ENCODE data around the gene R3HDM4. TPM values are rescaled to one million over a fixed set of nuclear protein-coding genes. Genes with fewer than 3 reads are reported as not detected.

R3HDM4 gene
- total and polyA plus RNA-seq, 4 donors = 14.1 to 72.4 (median 20.2) TPM

GRCh38 chr19:944171-944567, 31.1 kb upstream of the R3HDM4 start:
- H3K4me3 ChIP-seq (ENCODE audit: low read depth in 1 of 3, low read length in 3 of 3) = no peak overlapping the region
- no peak overlapping the region for H3K9ac ChIP-seq (ENCODE audit: low read depth in 1 of 2, low read length in 2 of 2)
- DNase-seq (ENCODE audit: low spot score) = peak; percentile 93
- peaks cover 0 to 2% (median 0%) of the 10 kb centered on the region in 4 donors for H3K36me3 ChIP-seq (ENCODE audit: control insufficient read depth in 4 of 4, insufficient read depth in 3 of 4, low read depth in 1 of 4, low read length in 3 of 4)
- H3K4me1 ChIP-seq (ENCODE audit: control insufficient read depth in 4 of 4, insufficient read depth in 4 of 4, low read length in 3 of 4) = peaks cover 18 to 27% (median 22%) of the 10 kb centered on the region in 4 donors
- no peak for TF ChIP-seq FOXA1 (IDR thresholded peaks at IDR 0.05)
- TF ChIP-seq YY1 (IDR thresholded peaks at IDR 0.05) = no peak
- no peak for TF ChIP-seq SP1 (IDR thresholded peaks at IDR 0.05)
- TF ChIP-seq FOXA2 (IDR thresholded peaks at IDR 0.05) = no peak
- TF ChIP-seq HNF4A (conservative IDR thresholded peaks at IDR 0.05) = no peak
- TF ChIP-seq, protein P1, sequence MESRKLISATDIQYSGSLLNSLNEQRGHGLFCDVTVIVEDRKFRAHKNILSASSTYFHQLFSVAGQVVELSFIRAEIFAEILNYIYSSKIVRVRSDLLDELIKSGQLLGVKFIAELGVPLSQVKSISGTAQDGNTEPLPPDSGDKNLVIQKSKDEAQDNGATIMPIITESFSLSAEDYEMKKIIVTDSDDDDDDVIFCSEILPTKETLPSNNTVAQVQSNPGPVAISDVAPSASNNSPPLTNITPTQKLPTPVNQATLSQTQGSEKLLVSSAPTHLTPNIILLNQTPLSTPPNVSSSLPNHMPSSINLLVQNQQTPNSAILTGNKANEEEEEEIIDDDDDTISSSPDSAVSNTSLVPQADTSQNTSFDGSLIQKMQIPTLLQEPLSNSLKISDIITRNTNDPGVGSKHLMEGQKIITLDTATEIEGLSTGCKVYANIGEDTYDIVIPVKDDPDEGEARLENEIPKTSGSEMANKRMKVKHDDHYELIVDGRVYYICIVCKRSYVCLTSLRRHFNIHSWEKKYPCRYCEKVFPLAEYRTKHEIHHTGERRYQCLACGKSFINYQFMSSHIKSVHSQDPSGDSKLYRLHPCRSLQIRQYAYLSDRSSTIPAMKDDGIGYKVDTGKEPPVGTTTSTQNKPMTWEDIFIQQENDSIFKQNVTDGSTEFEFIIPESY (IDR thresholded peaks at IDR 0.05) = no peak
- TF ChIP-seq, protein P2, sequence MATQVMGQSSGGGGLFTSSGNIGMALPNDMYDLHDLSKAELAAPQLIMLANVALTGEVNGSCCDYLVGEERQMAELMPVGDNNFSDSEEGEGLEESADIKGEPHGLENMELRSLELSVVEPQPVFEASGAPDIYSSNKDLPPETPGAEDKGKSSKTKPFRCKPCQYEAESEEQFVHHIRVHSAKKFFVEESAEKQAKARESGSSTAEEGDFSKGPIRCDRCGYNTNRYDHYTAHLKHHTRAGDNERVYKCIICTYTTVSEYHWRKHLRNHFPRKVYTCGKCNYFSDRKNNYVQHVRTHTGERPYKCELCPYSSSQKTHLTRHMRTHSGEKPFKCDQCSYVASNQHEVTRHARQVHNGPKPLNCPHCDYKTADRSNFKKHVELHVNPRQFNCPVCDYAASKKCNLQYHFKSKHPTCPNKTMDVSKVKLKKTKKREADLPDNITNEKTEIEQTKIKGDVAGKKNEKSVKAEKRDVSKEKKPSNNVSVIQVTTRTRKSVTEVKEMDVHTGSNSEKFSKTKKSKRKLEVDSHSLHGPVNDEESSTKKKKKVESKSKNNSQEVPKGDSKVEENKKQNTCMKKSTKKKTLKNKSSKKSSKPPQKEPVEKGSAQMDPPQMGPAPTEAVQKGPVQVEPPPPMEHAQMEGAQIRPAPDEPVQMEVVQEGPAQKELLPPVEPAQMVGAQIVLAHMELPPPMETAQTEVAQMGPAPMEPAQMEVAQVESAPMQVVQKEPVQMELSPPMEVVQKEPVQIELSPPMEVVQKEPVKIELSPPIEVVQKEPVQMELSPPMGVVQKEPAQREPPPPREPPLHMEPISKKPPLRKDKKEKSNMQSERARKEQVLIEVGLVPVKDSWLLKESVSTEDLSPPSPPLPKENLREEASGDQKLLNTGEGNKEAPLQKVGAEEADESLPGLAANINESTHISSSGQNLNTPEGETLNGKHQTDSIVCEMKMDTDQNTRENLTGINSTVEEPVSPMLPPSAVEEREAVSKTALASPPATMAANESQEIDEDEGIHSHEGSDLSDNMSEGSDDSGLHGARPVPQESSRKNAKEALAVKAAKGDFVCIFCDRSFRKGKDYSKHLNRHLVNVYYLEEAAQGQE (IDR thresholded peaks at IDR 0.05) = no peak
- no peak for TF ChIP-seq HNF4G (IDR thresholded peaks at IDR 0.05)
- no peak for TF ChIP-seq RAD21 (IDR thresholded peaks at IDR 0.05)
- TF ChIP-seq EGR1 (IDR thresholded peaks at IDR 0.05; ENCODE audit: low read depth in 2 of 2) = no peak
- H3K27ac ChIP-seq (ENCODE audit: low read depth in 1 of 2, low read length in 2 of 2) = no peak overlapping the region
- no peaks in the 10 kb centered on the region for H3K27me3 ChIP-seq (ENCODE audit: control insufficient read depth in 4 of 4, insufficient read depth in 4 of 4, low read length in 3 of 4)
- H3K9me3 ChIP-seq (ENCODE audit: control insufficient read depth in 4 of 4, low read length in 3 of 4) = no peaks in the 10 kb centered on the region
- 70% methylated on average over 27 of the region's 27 CpGs for WGBS

- H3K4me3 ChIP-seq (ENCODE audit: low read depth in 1 of 3, low read length in 3 of 3) = no peak overlapping the region
- WGBS = 96% methylated on average over 17 of the region's 17 CpGs
- no peaks in the 10 kb centered on the region for H3K9me3 ChIP-seq (ENCODE audit: control insufficient read depth in 4 of 4, low read length in 3 of 4)
- H3K36me3 ChIP-seq (ENCODE audit: control insufficient read depth in 4 of 4, insufficient read depth in 3 of 4, low read depth in 1 of 4, low read length in 3 of 4) = peaks cover 0 to 2% (median 0%) of the 10 kb centered on the region in 4 donors
- DNase-seq (ENCODE audit: low spot score) = no peak
- H3K27ac ChIP-seq (ENCODE audit: low read depth in 1 of 2, low read length in 2 of 2) = no peak overlapping the region
- peaks cover 18 to 28% (median 22%) of the 10 kb centered on the region in 4 donors for H3K4me1 ChIP-seq (ENCODE audit: control insufficient read depth in 4 of 4, insufficient read depth in 4 of 4, low read length in 3 of 4)
- no peak overlapping the region for H3K9ac ChIP-seq (ENCODE audit: low read depth in 1 of 2, low read length in 2 of 2)
- no peaks in the 10 kb centered on the region for H3K27me3 ChIP-seq (ENCODE audit: control insufficient read depth in 4 of 4, insufficient read depth in 4 of 4, low read length in 3 of 4)
- TF ChIP-seq JUND (IDR thresholded peaks at IDR 0.05) = no peak
- TF ChIP-seq, protein P3, sequence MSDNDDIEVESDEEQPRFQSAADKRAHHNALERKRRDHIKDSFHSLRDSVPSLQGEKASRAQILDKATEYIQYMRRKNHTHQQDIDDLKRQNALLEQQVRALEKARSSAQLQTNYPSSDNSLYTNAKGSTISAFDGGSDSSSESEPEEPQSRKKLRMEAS (IDR thresholded peaks at IDR 0.05) = no peak
- TF ChIP-seq HNF4A (conservative IDR thresholded peaks at IDR 0.05) = no peak
- no peak for TF ChIP-seq YY1 (IDR thresholded peaks at IDR 0.05)
- TF ChIP-seq, protein P4, sequence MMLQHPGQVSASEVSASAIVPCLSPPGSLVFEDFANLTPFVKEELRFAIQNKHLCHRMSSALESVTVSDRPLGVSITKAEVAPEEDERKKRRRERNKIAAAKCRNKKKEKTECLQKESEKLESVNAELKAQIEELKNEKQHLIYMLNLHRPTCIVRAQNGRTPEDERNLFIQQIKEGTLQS (IDR thresholded peaks at IDR 0.05) = no peak
- no peak for TF ChIP-seq RAD21 (IDR thresholded peaks at IDR 0.05)
- TF ChIP-seq SP1 (IDR thresholded peaks at IDR 0.05) = no peak
- TF ChIP-seq, protein P1 (IDR thresholded peaks at IDR 0.05) = no peak
- TF ChIP-seq RXRA (IDR thresholded peaks at IDR 0.05) = no peak
- TF ChIP-seq, protein P2 (IDR thresholded peaks at IDR 0.05) = no peak
- TF ChIP-seq CTCF (IDR thresholded peaks at IDR 0.05; ENCODE audit: low read depth, low read length, missing input control) = no peak
- TF ChIP-seq GABPA (IDR thresholded peaks at IDR 0.05 in 1 of 2, conservative IDR thresholded peaks at IDR 0.05 in 1 of 2) = no peak
- no peak for TF ChIP-seq FOXA1 (IDR thresholded peaks at IDR 0.05)
- TF ChIP-seq EGR1 (IDR thresholded peaks at IDR 0.05; ENCODE audit: low read depth in 2 of 2) = no peak
- no peak for TF ChIP-seq TAF1 (conservative IDR thresholded peaks at IDR 0.05)
- no peak for TF ChIP-seq FOXA2 (IDR thresholded peaks at IDR 0.05)
Measured at GRCh38 chr19:943551-944170, 30.6 kb upstream of the R3HDM4 start.

Measured in liver (tissue), 9 donors.